H1 (cell line): ENCODE data around the gene EHD4. TPM values are rescaled to one million over a fixed set of nuclear protein-coding genes. Genes with fewer than 3 reads are reported as not detected.

Source experiments
- NANOG ChIP-seq: IDR thresholded peaks from 2 replicates; pipeline ENCODE4 v1.6.1; 2011; ENCODE audit warnings: low read length, low read depth, mild to moderate bottlenecking, inconsistent platforms; ENCODE audit not compliant: insufficient read depth, poor library complexity, severe bottlenecking
- polyA plus RNA-seq, 7 experiments: library from polyadenylated mRNA; depleted of rRNA in 3 of 7; stranded (reverse) in 5 of 7; unstranded in 2 of 7; fragments of >200 nt in 5 of 7; fragments of 200-250 nt in 2 of 7; gene quantifications; 1 replicate in 5 of 7; 2 replicates in 1 of 7; 4 replicates in 1 of 7; pipeline versions ENCODE4 v1.2.1 to v1.2.3, GENCODE V29; 2011 to 2013; ENCODE audit warnings: missing spikeins in 2 of 7, mixed read lengths in 2 of 7
- total RNA-seq: library from RNA; stranded (reverse); fragmentation: NEBNext Ultra II Directional; extraction: Animal tissue kit (Norgen Biotek cat#: 25700); gene quantifications from 2 replicates; pipeline ENCODE4 v1.2.1, GENCODE V29; 2021
- TF ChIP-seq, protein P1 (sequence below): fragments of 300-600 bp; sonication (generic); IDR thresholded peaks from 2 replicates; pipeline ENCODE4 v1.7.1; 2012; ENCODE audit warnings: low read length, moderate library complexity, mild to moderate bottlenecking, inconsistent platforms; ENCODE audit not compliant: insufficient replicate concordance

Gene EHD4
- total and polyA plus RNA-seq, 2 of the 8 experiments (the other 6 are each of a cell fraction or from before 2014, with no cell fraction given), result 17.5 to 24.5 TPM

DNA sequence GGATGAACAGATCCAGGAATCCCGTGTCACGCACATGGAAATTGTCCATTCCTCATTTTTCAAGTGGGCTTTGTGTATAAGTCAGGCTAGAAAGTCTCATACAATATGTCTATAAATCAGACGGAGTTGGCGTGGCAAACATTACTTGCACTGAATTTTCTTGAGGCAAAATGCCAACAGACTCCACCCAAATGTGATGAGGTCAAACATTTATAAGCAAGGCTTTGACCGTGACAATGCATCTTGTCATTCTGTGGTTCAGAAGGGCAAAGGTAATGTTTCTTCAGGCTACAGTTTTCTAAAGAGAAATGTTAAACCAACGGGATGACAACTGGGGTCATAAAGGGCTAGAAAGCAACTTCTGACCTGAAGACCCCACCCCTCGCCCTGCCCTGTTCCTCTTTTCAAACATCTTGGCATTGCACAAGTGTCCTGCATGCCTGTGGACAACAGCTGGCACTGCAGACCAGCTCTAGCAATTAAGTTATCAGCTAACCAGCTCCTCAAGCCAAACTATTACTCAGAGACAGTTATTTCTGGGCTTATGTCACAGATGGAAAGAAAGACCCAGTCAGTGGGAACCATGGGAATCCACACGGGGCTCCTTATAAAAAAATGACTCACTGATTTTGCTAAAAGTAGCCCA is 42.0 kb downstream of the EHD4 start (continued):
- TF ChIP-seq, protein P1, sequence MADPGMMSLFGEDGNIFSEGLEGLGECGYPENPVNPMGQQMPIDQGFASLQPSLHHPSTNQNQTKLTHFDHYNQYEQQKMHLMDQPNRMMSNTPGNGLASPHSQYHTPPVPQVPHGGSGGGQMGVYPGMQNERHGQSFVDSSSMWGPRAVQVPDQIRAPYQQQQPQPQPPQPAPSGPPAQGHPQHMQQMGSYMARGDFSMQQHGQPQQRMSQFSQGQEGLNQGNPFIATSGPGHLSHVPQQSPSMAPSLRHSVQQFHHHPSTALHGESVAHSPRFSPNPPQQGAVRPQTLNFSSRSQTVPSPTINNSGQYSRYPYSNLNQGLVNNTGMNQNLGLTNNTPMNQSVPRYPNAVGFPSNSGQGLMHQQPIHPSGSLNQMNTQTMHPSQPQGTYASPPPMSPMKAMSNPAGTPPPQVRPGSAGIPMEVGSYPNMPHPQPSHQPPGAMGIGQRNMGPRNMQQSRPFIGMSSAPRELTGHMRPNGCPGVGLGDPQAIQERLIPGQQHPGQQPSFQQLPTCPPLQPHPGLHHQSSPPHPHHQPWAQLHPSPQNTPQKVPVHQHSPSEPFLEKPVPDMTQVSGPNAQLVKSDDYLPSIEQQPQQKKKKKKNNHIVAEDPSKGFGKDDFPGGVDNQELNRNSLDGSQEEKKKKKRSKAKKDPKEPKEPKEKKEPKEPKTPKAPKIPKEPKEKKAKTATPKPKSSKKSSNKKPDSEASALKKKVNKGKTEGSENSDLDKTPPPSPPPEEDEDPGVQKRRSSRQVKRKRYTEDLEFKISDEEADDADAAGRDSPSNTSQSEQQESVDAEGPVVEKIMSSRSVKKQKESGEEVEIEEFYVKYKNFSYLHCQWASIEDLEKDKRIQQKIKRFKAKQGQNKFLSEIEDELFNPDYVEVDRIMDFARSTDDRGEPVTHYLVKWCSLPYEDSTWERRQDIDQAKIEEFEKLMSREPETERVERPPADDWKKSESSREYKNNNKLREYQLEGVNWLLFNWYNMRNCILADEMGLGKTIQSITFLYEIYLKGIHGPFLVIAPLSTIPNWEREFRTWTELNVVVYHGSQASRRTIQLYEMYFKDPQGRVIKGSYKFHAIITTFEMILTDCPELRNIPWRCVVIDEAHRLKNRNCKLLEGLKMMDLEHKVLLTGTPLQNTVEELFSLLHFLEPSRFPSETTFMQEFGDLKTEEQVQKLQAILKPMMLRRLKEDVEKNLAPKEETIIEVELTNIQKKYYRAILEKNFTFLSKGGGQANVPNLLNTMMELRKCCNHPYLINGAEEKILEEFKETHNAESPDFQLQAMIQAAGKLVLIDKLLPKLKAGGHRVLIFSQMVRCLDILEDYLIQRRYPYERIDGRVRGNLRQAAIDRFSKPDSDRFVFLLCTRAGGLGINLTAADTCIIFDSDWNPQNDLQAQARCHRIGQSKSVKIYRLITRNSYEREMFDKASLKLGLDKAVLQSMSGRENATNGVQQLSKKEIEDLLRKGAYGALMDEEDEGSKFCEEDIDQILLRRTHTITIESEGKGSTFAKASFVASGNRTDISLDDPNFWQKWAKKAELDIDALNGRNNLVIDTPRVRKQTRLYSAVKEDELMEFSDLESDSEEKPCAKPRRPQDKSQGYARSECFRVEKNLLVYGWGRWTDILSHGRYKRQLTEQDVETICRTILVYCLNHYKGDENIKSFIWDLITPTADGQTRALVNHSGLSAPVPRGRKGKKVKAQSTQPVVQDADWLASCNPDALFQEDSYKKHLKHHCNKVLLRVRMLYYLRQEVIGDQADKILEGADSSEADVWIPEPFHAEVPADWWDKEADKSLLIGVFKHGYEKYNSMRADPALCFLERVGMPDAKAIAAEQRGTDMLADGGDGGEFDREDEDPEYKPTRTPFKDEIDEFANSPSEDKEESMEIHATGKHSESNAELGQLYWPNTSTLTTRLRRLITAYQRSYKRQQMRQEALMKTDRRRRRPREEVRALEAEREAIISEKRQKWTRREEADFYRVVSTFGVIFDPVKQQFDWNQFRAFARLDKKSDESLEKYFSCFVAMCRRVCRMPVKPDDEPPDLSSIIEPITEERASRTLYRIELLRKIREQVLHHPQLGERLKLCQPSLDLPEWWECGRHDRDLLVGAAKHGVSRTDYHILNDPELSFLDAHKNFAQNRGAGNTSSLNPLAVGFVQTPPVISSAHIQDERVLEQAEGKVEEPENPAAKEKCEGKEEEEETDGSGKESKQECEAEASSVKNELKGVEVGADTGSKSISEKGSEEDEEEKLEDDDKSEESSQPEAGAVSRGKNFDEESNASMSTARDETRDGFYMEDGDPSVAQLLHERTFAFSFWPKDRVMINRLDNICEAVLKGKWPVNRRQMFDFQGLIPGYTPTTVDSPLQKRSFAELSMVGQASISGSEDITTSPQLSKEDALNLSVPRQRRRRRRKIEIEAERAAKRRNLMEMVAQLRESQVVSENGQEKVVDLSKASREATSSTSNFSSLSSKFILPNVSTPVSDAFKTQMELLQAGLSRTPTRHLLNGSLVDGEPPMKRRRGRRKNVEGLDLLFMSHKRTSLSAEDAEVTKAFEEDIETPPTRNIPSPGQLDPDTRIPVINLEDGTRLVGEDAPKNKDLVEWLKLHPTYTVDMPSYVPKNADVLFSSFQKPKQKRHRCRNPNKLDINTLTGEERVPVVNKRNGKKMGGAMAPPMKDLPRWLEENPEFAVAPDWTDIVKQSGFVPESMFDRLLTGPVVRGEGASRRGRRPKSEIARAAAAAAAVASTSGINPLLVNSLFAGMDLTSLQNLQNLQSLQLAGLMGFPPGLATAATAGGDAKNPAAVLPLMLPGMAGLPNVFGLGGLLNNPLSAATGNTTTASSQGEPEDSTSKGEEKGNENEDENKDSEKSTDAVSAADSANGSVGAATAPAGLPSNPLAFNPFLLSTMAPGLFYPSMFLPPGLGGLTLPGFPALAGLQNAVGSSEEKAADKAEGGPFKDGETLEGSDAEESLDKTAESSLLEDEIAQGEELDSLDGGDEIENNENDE, result no peak
- TF ChIP-seq NANOG, result no peak
